GM23338 (cell line): ENCODE measurements around the gene SUSD2. TPM values are rescaled to one million over a fixed set of nuclear protein-coding genes. Genes with fewer than 3 reads are reported as not detected.

ENCODE experiments used
- ATAC-seq: fragments of 200-7000 bp; cut with Tn5 transposase; 3 replicates; pipeline ENCODE4 v1.9.1; 2020
- DNase-seq: peaks from one replicate; pipeline ENCODE4 v3.0.0-alpha.2; 2015; ENCODE audit warnings: low spot score
- H2AFZ ChIP-seq: fragments of 200-600 bp; sonication (generic); 2 replicates; pipeline ENCODE4 v1.8.0; 2016; ENCODE audit warnings: antibody characterized with exemption, mild to moderate bottlenecking, moderate library complexity
- H3F3A ChIP-seq: fragments of 200-600 bp; sonication (generic); replicated peaks from 2 replicates; pipeline ENCODE4 v1.8.0; 2017; ENCODE audit warnings: antibody characterized with exemption, mixed run types, low read depth
- H3K27ac ChIP-seq: fragments of 200-600 bp; sonication (generic); 2 replicates; pipeline ENCODE4 v1.6.1; 2016; ENCODE audit warnings: low read depth
- H3K27me3 ChIP-seq: fragments of 200-600 bp; sonication (generic); 2 replicates; pipeline ENCODE4 v1.8.0; 2016; ENCODE audit warnings: mild to moderate bottlenecking, mixed run types, moderate library complexity; ENCODE audit not compliant: insufficient read depth
- H3K36me3 ChIP-seq: fragments of 200-600 bp; sonication (generic); 2 replicates; pipeline ENCODE4 v1.8.0; 2016; ENCODE audit warnings: mild to moderate bottlenecking; ENCODE audit not compliant: insufficient read depth
- H3K4me1 ChIP-seq: fragments of 200-600 bp; sonication (generic); 2 replicates; pipeline ENCODE4 v1.8.0; 2016; ENCODE audit warnings: mild to moderate bottlenecking, moderate library complexity; ENCODE audit not compliant: insufficient read depth
- H3K4me2 ChIP-seq: fragments of 200-600 bp; sonication (generic); 2 replicates; pipeline ENCODE4 v1.7.1; 2017; ENCODE audit warnings: mixed run types
- H3K4me3 ChIP-seq: fragments of 200-600 bp; sonication (generic); 2 replicates; pipeline ENCODE4 v1.6.1; 2016; ENCODE audit warnings: mixed run types
- H3K79me2 ChIP-seq: fragments of 200-600 bp; sonication (generic); replicated peaks from 2 replicates; pipeline ENCODE4 v1.8.0; 2017; ENCODE audit warnings: mild to moderate bottlenecking; ENCODE audit not compliant: insufficient read depth
- H3K9me2 ChIP-seq: fragments of 200-600 bp; sonication (generic); 2 replicates; pipeline ENCODE4 v1.8.0; 2017; ENCODE audit not compliant: insufficient read depth
- H4K20me1 ChIP-seq: fragments of 200-600 bp; sonication (generic); replicated peaks from 2 replicates; pipeline ENCODE4 v1.8.0; 2017; ENCODE audit warnings: mild to moderate bottlenecking; ENCODE audit not compliant: insufficient read depth
- H3K27ac Mint-ChIP-seq: 2 replicates; pipeline ENCODE4 v1.8.0; 2020; ENCODE audit warnings: inconsistent platforms, mild to moderate bottlenecking, moderate library complexity, mixed read lengths
- H3K27me3 Mint-ChIP-seq: 3 replicates; pipeline ENCODE4 v1.8.0; 2022; ENCODE audit warnings: low read depth, mild to moderate bottlenecking, moderate library complexity, mixed read lengths, inconsistent platforms; ENCODE audit not compliant: insufficient read depth, poor library complexity
- H3K36me3 Mint-ChIP-seq: 3 replicates; pipeline ENCODE4 v1.8.0; 2021; ENCODE audit warnings: low read depth, mild to moderate bottlenecking, inconsistent platforms, moderate library complexity, mixed read lengths
- H3K4me1 Mint-ChIP-seq: 3 replicates; pipeline ENCODE4 v1.8.0; 2020; ENCODE audit warnings: mild to moderate bottlenecking, inconsistent platforms, mixed read lengths
- H3K4me3 Mint-ChIP-seq: 3 replicates; pipeline ENCODE4 v1.8.0; 2021; ENCODE audit warnings: moderate library complexity, mild to moderate bottlenecking, inconsistent platforms, mixed read lengths
- H3K9me3 Mint-ChIP-seq: 3 replicates; pipeline ENCODE4 v1.8.0; 2020; ENCODE audit warnings: moderate library complexity, mild to moderate bottlenecking, inconsistent platforms, mixed read lengths
- CREB1 ChIP-seq: fragments of 250-450 bp; sonication (Bioruptor Pico); IDR thresholded peaks from 2 replicates; pipeline ENCODE4 v1.5.0; 2020; ENCODE audit warnings: low read depth, mild to moderate bottlenecking, moderate library complexity
- EZH2phosphoT487 ChIP-seq: fragments of 200-600 bp; sonication (generic); IDR thresholded peaks from one replicate; pipeline ENCODE4 v1.8.1; 2018; ENCODE audit warnings: antibody characterized with exemption; ENCODE audit not compliant: unreplicated experiment
- JUNB ChIP-seq: IDR thresholded peaks from one replicate; pipeline ENCODE4 v1.6.1; 2016; ENCODE audit warnings: antibody characterized with exemption; ENCODE audit not compliant: unreplicated experiment
- NANOG ChIP-seq: IDR thresholded peaks from 2 replicates; pipeline ENCODE4 v1.6.1; 2016; ENCODE audit warnings: antibody characterized with exemption, borderline replicate concordance
- REST ChIP-seq: IDR thresholded peaks from one replicate; pipeline ENCODE4 v1.6.1; 2018; ENCODE audit warnings: antibody characterized with exemption; ENCODE audit not compliant: unreplicated experiment
- STAT1 ChIP-seq: IDR thresholded peaks from one replicate; pipeline ENCODE4 v1.6.1; 2016; ENCODE audit warnings: antibody characterized with exemption; ENCODE audit not compliant: unreplicated experiment
- ZNF114 ChIP-seq: fragments of 250-450 bp; sonication (Bioruptor Pico); IDR thresholded peaks from 2 replicates; pipeline ENCODE4 v1.5.0; 2020; ENCODE audit warnings: mild to moderate bottlenecking, moderate library complexity
- ZNF331 ChIP-seq: fragments of 250-450 bp; sonication (Bioruptor Pico); IDR thresholded peaks from 2 replicates; pipeline ENCODE4 v1.5.0; 2020; ENCODE audit warnings: low read depth, mild to moderate bottlenecking, moderate library complexity
- ZNF462 ChIP-seq: fragments of 250-450 bp; sonication (Bioruptor Pico); IDR thresholded peaks from 2 replicates; pipeline ENCODE4 v1.5.0; 2020; ENCODE audit warnings: mild to moderate bottlenecking, moderate library complexity
- polyA plus RNA-seq: library from polyadenylated mRNA; unstranded; fragments of >200 nt; fragmentation: Nextera tagmentation; extraction: Ambion mirVana; gene quantifications from 2 replicates; pipeline ENCODE4 v1.2.1, GENCODE V29; 2016
- total RNA-seq: library from RNA; depleted of rRNA; stranded (reverse); fragments of >200 nt; shearing (Covaris generic); gene quantifications from 2 replicates; pipeline ENCODE4 v1.2.3, GENCODE V29; 2014
- TF ChIP-seq, protein P1 (sequence below): IDR thresholded peaks from 2 replicates; pipeline ENCODE4 v1.6.1; 2016; ENCODE audit warnings: antibody characterized with exemption

Gene SUSD2
- total and polyA plus RNA-seq, 2 experiments from 2014 or later = 0.74 to 2.1 TPM

GRCh38 chr22:24217384-24217783 is 36.1 kb downstream of the SUSD2 start (continued):
- TF ChIP-seq JUNB (no peak), ZNF331 (CRISPR knock-in tag) (no peak), EZH2phosphoT487 (no peak), NANOG (no peak), CREB1 (CRISPR knock-in tag) (no peak)

GRCh38 chr22:24219750-24220149 is 38.5 kb downstream of the SUSD2 start:
- H3K27me3 ChIP-seq = no peaks in the 10 kb centered on the region
- Mint-ChIP-seq H3K9me3 (peaks cover 3% of the 10 kb centered on the region; the same call in 1 of the 3 replicates), H3K36me3 (0 out of 3 replicates have a peak, but pooled peaks cover 3% of the 10 kb centered on the region), H3K27ac (no peak overlapping the region), H3K27me3 (peaks cover 6% of the 10 kb centered on the region), H3K4me3 (no peak overlapping the region), H3K4me1 (no peaks in the 10 kb centered on the region; the same call in 2 of the 3 replicates)
- no peak overlapping the region for H2AFZ ChIP-seq
- H3K36me3 ChIP-seq = no peaks in the 10 kb centered on the region
- no peak for DNase-seq
- no peak overlapping the region for H3K27ac ChIP-seq
- no peak overlapping the region for H3K4me2 ChIP-seq
- TF ChIP-seq STAT1 (no peak), CREB1 (CRISPR knock-in tag) (no peak)
- H3K79me2 ChIP-seq = no peaks in the 10 kb centered on the region
- no peaks in the 10 kb centered on the region for H3K4me1 ChIP-seq
- no peak for ATAC-seq
- no peaks in the 10 kb centered on the region for H3F3A ChIP-seq
- H3K4me3 ChIP-seq = no peak overlapping the region
- no peaks in the 10 kb centered on the region for H3K9me2 ChIP-seq
- H4K20me1 ChIP-seq = no peaks in the 10 kb centered on the region

DNA sequence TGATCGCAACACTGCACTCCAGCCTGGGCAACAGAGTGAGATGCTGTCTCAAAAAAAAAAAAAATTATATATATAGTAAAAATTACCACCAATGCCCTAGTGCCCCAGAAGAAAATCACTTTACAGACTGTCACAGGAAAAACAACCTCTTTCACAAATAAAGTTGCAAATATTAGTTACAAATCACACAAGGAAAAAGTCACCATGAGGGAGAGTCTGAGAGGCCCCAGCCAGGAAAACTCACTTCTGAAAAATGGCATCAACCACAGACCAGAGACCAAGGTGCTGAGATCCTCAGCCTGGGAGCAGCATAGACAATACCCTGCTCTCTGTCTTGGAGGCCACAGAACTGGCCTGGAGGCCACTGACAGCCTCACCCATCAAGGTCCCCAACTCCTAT is 43.2 kb downstream of the SUSD2 start:
- H3K4me1 ChIP-seq = no peaks in the 10 kb centered on the region
- H2AFZ ChIP-seq = no peak overlapping the region
- no peaks in the 10 kb centered on the region for H3K27me3 ChIP-seq
- no peak for DNase-seq
- peaks cover 6% of the 10 kb centered on the region; the same call in 1 of the 3 replicates for H3K36me3 Mint-ChIP-seq
- H3K27ac Mint-ChIP-seq = no peak overlapping the region
- no peaks in the 10 kb centered on the region for H3K9me2 ChIP-seq
- H3K4me1 Mint-ChIP-seq = no peaks in the 10 kb centered on the region; the same call in 2 of the 3 replicates
- H4K20me1 ChIP-seq = no peaks in the 10 kb centered on the region
- H3K4me2 ChIP-seq = no peak overlapping the region
- no peaks in the 10 kb centered on the region for H3K36me3 ChIP-seq
- peaks cover 8% of the 10 kb centered on the region for H3K27me3 Mint-ChIP-seq
- peaks cover 6% of the 10 kb centered on the region; the same call in 2 of the 3 replicates for H3K9me3 Mint-ChIP-seq
- ATAC-seq = no peak
- no peak overlapping the region for H3K4me3 ChIP-seq
- no peaks in the 10 kb centered on the region for H3K79me2 ChIP-seq
- no peak overlapping the region for H3K27ac ChIP-seq
- no peaks in the 10 kb centered on the region for H3F3A ChIP-seq
- H3K4me3 Mint-ChIP-seq = no peak overlapping the region
- TF ChIP-seq CREB1 (CRISPR knock-in tag) = no peak
- no peak for TF ChIP-seq STAT1
- no peak for TF ChIP-seq ZNF462 (CRISPR knock-in tag)
- no peak for TF ChIP-seq NANOG
- no peak for TF ChIP-seq ZNF114 (CRISPR knock-in tag)
- TF ChIP-seq, protein P1, sequence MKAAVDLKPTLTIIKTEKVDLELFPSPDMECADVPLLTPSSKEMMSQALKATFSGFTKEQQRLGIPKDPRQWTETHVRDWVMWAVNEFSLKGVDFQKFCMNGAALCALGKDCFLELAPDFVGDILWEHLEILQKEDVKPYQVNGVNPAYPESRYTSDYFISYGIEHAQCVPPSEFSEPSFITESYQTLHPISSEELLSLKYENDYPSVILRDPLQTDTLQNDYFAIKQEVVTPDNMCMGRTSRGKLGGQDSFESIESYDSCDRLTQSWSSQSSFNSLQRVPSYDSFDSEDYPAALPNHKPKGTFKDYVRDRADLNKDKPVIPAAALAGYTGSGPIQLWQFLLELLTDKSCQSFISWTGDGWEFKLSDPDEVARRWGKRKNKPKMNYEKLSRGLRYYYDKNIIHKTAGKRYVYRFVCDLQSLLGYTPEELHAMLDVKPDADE = no peak
- no peak for TF ChIP-seq REST
